ENCODE measurements around the gene SPRED3.
A peak's percentile ranks its signal among the peaks of the same experiment; 100 is the strongest.

SPRED3 gene

DNA sequence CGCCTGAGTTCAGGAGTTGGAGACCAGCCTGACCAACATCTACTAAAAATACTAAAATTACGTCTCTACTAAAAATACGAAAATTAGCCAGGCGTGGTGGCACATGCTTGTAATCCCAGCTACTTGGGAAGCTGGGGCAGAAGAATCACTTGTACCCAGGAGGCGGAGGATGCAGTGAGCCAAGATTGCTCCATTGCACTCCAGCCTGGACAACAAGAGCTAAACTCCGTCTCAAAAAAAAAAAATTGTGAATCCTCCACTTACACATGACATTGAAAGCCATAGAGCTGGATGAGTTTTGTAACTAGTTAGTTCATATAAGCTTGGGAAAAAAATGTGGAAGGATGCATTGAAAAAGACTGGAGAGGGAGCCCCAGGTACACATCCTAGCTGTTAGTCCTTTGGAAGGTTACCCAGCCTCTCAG is 14.6 kb upstream of the SPRED3 start:
- no peak for DNase-seq (ENCODE audit: low spot score)

DNA sequence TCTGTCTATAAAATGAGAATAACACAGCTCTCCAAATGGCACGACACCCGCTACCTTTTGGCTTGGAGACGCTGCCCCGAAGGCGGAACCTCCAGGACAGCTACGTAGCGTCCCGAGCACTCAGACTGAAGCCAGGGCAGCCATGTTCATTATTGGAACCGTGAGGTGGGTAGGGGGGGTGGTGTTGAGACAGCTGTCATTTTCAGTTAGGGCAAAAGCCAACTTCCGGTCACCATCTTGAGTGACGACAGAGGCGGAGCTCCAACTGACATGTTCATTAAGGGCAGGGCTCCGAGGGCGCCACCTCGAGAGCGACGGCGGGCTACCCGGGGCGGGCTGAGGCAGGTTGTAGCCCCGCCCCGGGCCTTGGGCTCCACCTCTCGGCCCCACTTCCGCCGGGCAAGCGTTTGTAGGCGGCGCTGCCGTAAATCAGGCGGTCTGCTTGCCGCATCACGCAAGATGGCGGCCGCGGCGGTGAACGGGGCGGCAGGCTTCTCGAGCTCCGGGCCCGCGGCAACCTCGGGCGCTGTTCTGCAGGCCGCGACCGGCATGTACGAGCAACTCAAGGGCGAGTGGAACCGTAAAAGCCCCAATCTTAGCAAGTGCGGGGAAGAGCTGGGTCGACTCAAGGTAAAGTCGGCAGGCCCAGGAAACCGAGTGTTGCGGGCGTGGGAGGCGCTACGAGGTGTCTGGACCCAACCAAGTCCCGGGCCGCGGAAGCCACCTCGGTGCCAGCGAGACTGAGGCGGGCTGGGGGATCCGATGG is 14.0 kb upstream of the SPRED3 start, which contains the start of gene PSMD8:
PSMD8 (plus strand) TSS at position 240 of the 766 bp plus-strand sequence; CDS start at position 271, 31 bp downstream.
- peak; percentile 98 for DNase-seq (ENCODE audit: low spot score)

DNA sequence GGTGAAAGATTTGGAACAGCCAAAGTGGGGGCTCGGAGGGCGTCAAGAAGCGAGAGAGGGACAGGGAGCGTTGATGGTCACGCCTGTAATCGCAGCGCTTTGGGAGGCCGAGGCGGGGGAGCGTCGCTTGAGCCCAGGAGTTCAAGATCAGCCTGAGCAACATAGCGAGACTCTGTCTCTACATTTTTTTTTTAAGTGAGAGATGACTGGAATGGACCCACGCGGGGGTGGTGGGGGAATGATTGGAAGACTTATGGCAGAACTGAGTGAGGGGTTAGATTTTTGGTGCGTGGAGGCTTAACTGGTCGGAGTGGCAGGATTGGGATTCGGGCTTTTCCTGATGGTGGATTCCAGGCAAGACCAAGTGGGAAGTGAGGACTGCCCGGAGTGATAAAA is 13.4 kb upstream of the SPRED3 start:
- no peak for DNase-seq (ENCODE audit: low spot score)

DNA sequence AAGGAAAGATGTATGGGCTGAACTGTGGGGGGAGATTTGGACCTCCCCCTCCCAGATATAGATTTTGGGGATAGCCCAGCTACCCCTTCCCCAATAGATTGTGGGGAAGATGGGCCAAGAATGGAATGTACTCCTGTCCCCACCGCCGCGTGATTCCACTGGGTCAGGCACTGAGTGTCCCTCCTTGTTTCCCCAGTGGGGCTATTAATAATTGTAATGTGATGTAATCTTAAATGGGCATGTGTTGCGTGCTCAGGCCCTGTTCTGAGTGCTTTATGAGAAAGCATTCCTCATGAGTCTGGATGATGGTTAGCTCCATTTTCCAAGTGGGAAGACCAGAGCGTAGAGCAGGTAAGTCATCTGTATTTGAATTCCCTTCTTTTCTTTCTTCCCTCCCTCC is 12.7 kb upstream of the SPRED3 start:
- peak; percentile 68 for DNase-seq (ENCODE audit: low spot score)

DNA sequence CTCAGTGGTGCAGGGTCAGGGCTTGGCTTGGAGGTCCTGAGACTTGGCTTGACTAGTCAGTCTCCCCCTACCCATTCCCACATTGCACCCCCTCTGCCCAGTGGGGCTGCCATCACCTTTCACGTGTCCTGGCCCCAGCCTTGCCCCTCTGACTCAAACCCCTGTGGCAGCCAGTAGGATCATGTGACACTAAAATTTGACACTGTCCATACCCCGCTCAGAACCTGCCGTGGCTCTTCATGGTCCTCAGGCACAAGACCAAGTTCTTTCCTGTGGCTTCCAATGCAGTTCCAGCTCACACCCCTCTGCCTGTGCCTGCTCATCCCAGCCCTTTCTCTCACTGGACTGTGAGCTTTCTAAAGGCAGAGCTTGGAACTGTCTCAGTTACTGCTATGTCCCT is 11.9 kb upstream of the SPRED3 start:
- no peak for DNase-seq (ENCODE audit: low spot score)

DNA sequence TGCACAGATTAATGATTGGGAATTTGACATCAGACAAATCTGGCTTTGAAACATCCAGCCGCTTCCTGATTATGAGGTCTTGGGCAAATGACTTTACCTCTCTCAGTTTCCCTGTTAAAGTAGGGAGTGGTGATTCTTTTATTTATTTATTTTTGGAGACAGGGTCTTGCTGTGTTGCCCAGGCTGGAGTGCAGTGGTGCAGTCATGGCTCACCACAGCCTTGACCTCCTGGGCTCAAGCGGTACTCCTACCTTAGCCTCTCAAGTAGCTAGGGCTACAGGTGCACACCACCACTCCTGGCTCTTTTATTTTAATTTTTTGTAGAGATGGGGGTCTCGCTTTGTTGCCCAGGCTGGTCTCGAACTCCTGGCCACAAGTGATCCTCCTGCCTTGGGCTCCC is 11.4 kb upstream of the SPRED3 start:
- DNase-seq (ENCODE audit: low spot score): no peak

DNA sequence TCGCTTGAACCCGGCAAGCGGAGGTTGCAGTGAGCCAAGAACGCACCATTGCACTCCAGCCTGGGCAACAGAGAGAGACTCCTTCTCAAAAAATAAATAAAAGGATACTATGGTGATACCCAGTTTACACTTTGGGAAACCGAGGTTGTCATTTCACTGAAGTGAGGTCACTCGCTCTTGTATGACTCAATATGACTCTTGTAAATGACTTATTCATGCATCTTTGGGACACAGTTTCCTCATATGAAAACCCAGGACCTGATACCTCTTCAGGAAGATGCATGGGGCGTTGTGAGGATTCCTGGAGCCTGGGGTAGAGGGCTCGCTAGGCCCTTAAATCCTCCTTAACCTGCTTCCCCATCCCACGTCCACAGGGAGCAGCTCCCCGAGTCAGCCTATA is 9.6 kb upstream of the SPRED3 start:
- no peak for DNase-seq (ENCODE audit: low spot score)

DNA sequence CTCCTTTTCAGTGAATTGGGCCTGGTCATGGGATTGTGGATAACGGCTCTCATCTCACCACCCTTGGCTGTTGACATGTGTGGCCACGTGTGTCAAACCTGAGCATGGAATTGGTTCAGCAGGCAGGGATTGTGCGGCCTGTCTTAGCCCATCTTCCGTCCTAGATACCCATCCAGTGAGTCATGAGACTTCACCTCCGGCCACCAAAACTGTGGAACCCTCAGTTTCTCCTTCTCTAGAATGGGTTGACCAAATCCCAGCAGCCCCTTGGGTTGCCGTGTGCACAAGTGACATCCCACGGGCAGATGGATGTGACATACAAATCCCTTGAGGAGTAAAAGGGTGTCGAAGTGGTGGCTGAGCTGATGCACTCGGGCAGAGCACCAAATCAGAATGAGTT is 7.4 kb upstream of the SPRED3 start:
- no peak for DNase-seq (ENCODE audit: low spot score)

DNA sequence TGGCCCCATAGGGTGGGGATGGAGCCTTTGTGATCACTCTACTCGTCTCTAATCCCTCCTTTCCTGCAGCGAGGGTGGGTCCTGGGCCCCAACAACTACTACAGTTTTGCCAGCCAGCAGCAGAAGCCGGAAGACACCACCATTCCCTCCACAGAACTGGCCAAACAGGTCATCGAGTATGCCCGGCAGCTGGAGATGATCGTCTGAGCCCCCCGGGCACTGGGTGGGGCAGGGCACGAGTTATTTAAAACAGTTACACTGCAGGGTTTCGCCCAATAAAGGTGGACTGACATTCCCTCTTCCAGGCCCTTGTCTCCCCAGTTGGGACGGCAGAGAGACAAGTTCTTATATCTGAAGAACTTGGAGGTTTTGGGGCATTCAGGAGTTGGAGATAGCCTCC is 5.3 kb upstream of the SPRED3 start:
- DNase-seq (ENCODE audit: low spot score): no peak

DNA sequence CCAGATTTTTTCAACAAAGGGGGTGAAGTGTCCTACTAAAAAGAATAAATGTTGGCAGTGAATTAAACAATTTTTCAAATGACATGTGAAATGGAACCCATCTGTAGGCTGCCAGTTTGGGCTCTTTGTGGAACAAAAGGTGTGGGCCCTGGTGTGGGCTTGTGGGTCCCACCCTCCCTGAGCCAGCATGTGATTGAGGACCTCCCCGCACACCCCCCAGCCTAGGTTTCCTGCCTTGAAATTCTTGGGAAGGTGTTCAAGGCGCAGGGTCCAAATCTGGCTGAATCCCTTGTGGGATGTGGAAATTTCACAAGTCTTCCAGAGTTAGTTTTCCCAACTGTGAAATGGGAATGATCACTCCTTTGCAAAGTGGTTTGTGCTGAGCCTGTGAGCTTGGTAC is 4.8 kb upstream of the SPRED3 start:
- DNase-seq (ENCODE audit: low spot score): no peak

DNA sequence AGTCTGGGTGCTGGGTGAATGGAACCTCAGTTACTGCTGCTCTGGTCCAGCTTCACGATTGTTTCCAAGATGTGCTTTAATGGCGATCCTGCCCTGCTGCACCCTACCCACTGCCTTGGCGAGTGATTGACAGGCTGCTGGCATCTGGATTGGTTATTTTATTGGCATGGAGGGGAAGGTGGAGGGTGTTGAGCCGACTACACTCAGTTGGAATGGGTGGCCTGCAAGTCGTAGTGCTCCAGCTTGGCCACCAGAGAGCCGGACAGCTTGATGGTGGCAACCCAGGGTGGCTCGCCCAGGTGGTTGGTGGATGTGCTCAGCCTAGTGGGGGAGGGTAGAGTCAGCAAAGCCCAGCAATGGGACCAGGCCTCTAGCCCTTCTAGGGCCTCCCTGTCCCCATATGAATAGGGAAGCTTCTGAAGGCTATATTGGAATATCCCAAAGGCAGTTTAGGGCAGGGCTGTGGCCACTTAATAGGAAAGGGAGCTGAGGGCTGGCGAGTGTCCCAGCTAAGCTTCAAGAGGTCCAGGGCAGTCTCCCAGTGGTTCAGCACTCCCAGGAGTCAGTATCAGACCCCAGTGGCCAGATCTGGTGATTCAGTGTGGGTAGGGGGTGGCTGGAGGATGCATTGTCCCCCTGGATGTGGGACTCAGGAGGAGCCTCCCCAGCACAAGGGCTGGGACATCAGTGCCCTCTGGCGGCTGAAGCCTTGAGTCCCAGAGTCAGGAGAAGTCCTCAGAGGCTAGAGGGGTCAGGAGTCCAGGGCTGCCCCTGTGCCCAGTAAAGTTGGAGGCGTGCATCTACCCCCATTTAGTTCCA is 4.1 kb upstream of the SPRED3 start:
- DNase-seq (ENCODE audit: low spot score): peak; percentile 59

DNA sequence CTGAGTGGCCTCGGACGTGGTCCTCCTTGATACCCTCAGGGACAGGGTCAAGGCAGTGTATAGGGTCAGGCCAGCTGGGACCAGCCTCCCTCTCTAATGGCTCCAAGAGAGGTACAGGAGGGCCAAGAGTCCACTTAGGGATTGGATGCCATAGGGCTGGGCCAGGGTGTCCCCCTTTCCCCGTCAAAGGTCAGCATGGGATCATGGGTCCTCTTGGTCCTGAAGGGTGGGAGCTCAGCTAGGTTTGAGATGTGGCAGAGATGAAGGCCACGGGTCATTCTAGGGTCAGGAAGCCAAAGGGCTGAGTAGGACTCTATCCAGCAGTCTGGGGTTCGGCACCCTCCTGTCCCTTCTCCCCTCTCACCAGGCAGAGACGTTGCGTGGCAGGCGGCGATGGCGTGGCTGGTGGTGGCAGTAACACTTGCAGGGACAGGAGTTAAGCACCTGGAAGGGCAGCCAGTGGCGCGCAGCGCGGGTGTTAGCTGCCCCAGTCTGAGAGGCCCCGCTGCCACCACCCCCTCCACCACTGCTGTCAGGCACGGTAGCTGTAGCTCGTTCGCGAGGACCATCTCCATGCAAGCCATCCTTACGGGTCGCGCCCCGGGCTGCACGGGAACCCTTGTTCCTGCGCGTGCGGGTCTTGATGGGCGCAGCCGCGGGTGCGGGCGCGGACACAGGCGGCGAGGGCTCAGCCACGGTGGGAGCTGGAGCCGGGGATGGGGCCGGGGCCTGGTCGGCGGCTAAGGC is 3.3 kb upstream of the SPRED3 start:
- DNase-seq (ENCODE audit: low spot score): no peak

DNA sequence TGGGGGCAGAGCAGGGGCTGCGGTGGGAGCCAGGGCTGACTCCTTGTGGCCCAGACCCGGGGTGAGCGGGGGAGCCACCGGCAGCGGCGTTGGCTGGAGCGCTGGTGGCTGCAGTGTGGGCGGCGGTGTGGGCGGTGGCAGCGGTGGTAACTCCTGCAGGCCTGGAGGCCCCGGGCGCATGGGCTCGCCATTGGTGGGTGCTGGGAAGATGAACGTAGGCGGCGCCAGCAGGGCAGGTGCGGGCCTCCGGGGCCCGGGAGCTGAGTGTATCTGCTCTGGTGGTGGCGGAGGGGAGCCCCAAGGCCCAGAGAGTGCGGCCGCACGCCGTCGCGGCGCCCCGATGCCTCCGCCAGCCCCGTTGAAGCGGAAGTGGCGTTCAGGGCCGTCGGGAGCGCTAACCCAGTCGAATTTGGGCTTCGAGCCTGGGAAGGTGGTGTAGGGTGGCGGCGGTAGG is 2.7 kb upstream of the SPRED3 start:
- DNase-seq (ENCODE audit: low spot score): no peak

DNA sequence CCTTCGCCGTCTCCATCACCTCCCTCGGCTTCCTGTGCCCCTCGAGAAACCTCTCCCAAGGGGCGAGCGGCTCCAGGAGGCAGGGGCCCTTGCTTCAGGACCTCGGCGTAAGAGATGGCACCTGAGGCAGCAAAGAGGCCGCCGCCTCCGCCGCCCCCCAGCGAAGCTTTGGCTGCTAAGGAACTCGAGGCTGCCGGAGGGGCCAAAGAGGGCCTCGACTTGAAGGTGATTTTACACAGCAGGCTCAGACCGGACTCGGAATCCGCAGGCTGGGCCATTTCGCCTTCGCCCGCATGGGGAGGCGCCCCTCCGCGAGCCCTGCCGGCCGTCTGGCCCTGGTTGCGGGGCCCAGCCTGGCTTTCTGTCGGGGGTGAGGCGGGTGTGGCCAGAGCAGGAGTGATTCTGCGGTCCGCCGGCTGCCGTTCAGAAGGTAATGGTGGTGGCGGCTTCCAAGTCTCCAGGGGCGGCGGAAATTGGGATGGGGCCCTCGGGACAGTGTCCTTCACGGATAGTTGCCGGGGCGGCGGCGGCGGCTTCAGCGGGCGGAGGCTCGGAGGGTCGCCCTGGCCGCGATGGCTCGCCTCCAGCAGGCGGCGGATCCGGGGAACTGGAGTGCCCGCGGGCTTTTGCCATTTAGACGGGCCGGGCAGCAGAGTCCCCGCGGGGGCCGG is 2.1 kb upstream of the SPRED3 start:
- no peak for DNase-seq (ENCODE audit: low spot score)

DNA sequence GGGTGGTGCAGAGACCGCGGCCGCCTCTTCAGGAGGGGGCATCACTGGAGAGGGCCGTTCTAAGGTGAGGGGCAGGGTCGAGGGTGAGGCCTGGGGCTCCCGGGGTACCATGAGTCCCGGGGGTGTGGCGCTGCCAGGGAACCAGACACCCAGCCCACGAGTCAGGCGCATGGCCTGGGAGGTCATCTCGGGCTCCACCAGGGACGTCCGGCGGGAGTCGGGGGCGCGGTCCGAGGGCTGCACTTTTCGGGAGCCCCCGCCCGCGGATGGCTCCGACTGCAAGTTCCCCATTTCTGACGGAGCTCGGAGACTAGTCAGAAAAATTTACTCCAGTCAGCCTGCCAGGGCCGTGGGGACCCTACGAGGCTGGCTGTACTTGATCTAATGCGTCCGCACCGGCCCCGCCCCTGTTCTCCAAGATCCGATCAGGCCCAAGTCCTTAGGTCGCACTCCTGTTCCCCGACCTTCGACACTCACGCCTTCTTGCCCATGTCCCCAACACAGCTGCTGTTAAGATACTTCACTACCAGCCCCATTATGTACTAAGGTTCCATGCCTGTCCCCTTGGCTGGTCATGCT is 1.4 kb upstream of the SPRED3 start:
- peak; percentile 13 for DNase-seq (ENCODE audit: low spot score)

DNA sequence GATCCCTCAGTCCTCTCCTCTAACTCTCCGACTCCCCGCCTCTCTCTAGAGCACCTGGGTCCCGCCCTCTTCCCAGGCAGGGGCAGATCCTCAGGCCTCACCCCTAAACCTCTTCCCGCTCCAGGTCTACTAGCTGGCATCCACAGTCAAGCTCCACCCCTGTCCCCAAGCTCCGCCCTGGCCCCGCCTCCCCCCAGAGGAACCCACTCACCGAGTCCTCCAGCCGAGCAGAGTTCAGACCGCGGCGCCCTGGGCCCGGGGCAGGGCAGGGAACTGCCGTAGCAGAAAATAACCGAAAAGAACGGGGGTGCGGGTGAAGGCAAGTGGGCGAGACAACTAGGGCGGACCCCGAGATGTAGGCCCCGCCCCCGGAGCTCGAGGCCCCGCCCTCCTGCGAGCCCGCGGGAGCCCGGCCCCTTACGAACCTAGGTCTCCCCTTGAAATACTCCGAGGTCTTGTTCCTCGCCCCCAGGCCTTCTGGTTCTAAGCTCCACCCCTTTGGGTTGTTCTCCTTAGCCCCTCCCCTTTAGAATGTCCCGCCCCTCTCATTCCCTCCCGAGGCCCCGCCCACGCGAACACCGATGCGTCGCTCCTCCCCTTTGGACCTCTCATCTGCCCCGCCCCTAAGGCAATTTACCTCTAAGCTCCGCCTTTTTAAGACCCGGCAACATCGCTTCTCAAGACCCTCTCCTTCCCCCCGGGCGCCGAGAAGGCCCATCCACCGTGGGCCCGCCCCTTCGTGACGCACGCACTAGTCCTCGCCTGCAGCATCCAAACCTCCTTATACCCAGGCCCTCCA is 748 bp upstream of the SPRED3 start, which contains the start of gene GGN:
GGN (minus strand) TSS at position 485 of the 799 bp plus-strand sequence. CDS start 773 bp downstream, outside the sequence.
- DNase-seq (ENCODE audit: low spot score): peak; percentile 96

DNA sequence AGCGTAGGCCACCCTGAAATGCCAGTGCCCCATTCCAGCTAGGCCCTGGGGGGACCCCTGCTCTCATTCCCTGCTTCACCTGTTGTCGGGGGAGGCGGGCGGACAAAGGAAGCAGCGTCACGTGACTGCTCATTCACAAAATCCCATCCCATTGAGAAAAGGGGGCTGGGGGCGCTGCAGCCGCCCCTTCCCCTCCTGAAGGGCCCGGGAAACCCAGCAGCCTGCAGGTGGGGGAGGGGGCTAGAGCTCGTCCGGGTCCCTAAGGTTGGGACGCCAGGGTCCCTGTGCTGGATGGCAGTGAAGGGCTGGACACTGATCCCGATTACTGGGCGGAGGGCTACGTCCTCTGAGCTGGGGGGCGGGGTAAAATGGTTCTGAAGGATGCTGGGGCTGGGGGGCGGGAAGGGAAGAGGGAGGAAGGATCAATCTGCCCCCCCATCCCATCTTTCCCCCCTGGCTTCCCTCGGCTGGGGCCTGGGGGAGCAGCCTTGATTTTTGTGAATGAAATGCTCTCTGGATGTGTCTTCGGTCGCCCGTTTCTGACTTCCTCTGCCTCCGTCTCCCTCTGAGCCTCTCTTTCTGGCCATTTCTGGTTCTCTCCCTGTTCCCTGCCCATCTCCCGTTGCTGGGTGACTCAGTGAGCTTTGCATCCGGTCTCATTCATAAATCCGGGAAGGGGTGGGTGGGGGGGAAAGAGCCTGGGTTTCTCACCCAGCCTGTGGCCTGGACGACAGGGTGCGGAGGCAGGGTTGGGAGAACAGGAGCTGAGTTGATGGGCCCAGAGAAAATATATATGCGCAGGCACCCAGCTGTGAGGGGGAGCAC is 816 bp downstream of the SPRED3 start:
- DNase-seq (ENCODE audit: low spot score): peak; percentile 89

DNA sequence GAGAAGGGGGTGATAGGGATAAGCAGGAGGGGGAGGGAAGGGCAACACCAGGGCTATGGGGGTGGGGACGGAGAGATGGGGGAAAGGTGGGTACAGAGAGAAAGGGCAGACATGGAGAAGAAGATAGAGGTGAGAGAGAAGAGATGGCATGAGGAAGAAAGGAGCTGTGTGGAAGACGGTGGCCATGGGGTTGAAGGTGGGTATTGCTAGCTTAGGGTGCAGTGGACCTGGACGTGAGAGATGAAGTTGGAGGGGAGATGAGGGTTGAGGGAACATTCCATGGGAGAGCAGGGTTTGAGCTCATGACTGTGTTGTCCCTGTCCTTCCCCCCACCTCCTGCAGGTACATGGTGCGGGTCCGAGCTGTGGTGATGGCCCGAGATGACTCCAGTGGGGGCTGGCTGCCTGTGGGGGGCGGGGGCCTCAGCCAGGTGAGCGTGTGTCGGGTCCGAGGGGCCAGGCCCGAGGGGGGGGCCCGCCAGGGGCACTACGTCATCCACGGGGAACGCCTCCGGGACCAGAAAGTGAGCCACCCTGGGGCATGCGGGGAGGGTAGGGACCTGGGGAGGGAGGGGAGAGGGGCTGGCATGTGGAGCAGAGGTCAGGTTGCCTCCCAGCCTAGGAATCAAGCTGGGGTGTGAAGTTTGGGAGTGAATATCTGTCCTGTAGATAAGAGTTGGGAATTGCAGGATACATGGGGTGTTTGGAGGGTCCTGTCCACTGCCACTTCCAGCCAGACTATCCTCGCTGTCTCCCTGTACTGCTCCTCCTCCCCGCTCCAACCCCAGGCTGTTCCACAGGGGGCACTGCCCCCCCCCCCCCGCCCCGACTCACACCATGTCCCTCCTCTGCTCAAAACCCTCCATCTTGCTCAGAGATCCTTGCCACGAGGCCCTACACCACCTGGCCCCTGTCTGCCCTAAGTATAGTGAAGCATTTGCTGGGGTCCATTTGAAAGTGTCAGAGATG is 1.7 kb downstream of the SPRED3 start:
- no peak for DNase-seq (ENCODE audit: low spot score)

Measured in GM03348 (cell line).